ENCODE results near the gene ARIH2. TPM values are rescaled to one million over a fixed set of nuclear protein-coding genes. Genes with fewer than 3 reads are reported as not detected.

Gene ARIH2
- total RNA-seq, 1 donor from 2014 or later = 112 TPM

DNA sequence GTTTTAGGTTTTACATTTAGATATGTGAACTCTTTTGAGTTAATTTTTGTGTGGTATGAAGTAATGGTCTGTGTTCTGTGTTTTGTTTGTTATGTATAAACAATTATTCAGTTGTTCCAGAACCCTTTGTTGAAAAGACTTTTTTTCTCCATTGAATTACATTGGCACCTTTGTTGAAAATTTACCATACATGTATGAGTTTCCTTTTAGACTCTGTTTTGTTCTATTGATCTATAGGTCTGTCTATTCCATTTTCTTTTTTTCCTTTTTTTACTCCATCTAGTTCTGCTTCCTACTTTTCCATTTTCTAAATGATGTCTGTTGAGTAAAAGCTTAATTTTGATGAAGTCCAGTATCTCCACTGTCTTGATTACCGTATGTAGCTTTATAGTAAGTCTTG, 31.4 kb downstream of the ARIH2 start:
- Mint-ChIP-seq H3K27me3 (no peaks in the 10 kb centered on the region), H3K4me3 (no peak overlapping the region), H3K4me1 (peaks cover 10% of the 10 kb centered on the region), H3K27ac (no peak overlapping the region), H3K9me3 (no peaks in the 10 kb centered on the region), H3K36me3 (ENCODE audit: low read depth) (peaks cover 31% of the 10 kb centered on the region)
- TF ChIP-seq, protein P1, sequence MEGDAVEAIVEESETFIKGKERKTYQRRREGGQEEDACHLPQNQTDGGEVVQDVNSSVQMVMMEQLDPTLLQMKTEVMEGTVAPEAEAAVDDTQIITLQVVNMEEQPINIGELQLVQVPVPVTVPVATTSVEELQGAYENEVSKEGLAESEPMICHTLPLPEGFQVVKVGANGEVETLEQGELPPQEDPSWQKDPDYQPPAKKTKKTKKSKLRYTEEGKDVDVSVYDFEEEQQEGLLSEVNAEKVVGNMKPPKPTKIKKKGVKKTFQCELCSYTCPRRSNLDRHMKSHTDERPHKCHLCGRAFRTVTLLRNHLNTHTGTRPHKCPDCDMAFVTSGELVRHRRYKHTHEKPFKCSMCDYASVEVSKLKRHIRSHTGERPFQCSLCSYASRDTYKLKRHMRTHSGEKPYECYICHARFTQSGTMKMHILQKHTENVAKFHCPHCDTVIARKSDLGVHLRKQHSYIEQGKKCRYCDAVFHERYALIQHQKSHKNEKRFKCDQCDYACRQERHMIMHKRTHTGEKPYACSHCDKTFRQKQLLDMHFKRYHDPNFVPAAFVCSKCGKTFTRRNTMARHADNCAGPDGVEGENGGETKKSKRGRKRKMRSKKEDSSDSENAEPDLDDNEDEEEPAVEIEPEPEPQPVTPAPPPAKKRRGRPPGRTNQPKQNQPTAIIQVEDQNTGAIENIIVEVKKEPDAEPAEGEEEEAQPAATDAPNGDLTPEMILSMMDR (IDR thresholded peaks at IDR 0.05) = no peak
- ATAC-seq (ENCODE audit: low read depth) = no peak
- no peak for DNase-seq
- POLR2A ChIA-PET = no interaction called here
- intact Hi-C loops (cut with micrococcal nuclease) = no loop called here
- CTCF ChIA-PET = no interaction called here

- CTCF ChIA-PET = interaction anchor here (1.0 to 1.1 kb wide), 2 partner anchors 214 to 216 kb away, joined by 4 to 5 read pairs; no protein-coding TSS in a partner anchor
- Mint-ChIP-seq H3K36me3 (ENCODE audit: low read depth) (peaks cover 30% of the 10 kb centered on the region), H3K4me3 (no peak overlapping the region), H3K27ac (no peak overlapping the region), H3K27me3 (no peaks in the 10 kb centered on the region), H3K4me1 (no peaks in the 10 kb centered on the region), H3K9me3 (no peaks in the 10 kb centered on the region)
- no peak for DNase-seq
- TF ChIP-seq, protein P1 (IDR thresholded peaks at IDR 0.05) = no peak
- POLR2A ChIA-PET = interaction anchor here (0.6 to 0.7 kb wide), 2 partner anchors 213 to 286 kb away, joined by 3 read pairs; no protein-coding TSS in a partner anchor
- intact Hi-C loops (cut with micrococcal nuclease) = loop anchor here (1.0 kb wide), 1 partner anchor 214 kb away; no protein-coding TSS in a partner anchor
- ATAC-seq (ENCODE audit: low read depth) = no peak
Measured at GRCh38 chr3:48951764-48952163, 33.1 kb downstream of the ARIH2 start.

- no peak overlapping the region for H3K4me3 Mint-ChIP-seq
- H3K36me3 Mint-ChIP-seq (ENCODE audit: low read depth) = peaks cover 35% of the 10 kb centered on the region
- ATAC-seq (ENCODE audit: low read depth) = peak; percentile 31
- ChIA-PET POLR2A (interaction anchor here (0.6 kb wide), 1 partner anchor 143 kb away, joined by 6 read pairs; no protein-coding TSS in a partner anchor), CTCF (interaction anchor here (1.0 to 1.1 kb wide), 2 partner anchors 215 to 217 kb away, joined by 4 to 5 read pairs; no protein-coding TSS in a partner anchor)
- DNase-seq = no peak
- H3K9me3 Mint-ChIP-seq = no peaks in the 10 kb centered on the region
- TF ChIP-seq, protein P1 (IDR thresholded peaks at IDR 0.05) = no peak
- no peaks in the 10 kb centered on the region for H3K4me1 Mint-ChIP-seq
- intact Hi-C loops (cut with micrococcal nuclease) = loop anchor here (1.0 kb wide), 1 partner anchor 215 kb away; no protein-coding TSS in a partner anchor
- no peaks in the 10 kb centered on the region for H3K27me3 Mint-ChIP-seq
- no peak overlapping the region for H3K27ac Mint-ChIP-seq
Measured at GRCh38 chr3:48952510-48953118, 34.0 kb downstream of the ARIH2 start.

DNA sequence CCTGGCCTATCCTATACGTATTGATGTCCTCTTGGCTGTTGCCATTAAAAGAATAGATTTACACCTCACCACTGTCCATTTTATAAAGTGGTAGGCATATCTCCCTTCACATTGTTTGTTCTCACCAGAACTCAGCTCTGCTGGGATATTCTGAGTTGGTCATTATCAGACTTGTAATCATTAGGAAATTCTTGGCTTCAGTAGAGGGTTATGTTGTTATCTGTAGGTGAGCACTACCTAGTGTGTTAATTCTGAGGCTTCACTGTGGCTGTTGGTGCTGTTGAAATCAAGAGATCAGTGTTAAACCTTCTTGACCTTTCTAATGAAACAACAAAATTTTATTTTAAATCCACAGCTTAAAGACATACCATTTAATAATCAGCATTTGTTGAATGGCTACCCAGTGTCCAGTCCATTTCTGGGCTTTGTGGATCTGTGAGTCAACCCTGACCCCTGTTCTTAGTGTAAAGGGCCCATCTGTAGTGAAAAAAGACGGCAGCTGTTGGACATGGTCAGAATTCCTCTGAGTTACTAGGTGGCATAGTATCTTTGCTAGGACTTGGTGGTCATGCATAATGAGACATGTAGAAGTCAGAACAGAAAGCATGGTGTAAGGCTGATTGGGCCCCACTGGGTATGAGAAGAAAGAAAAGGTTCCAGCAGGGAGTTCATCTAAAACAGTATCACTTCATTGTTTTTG, 38.5 kb downstream of the ARIH2 start:
- Mint-ChIP-seq H3K9me3 (no peaks in the 10 kb centered on the region), H3K27me3 (no peaks in the 10 kb centered on the region), H3K36me3 (ENCODE audit: low read depth) (peaks cover 48% of the 10 kb centered on the region), H3K27ac (no peak overlapping the region), H3K4me1 (peaks cover 6% of the 10 kb centered on the region), H3K4me3 (no peak overlapping the region)
- TF ChIP-seq, protein P1 (IDR thresholded peaks at IDR 0.05) = no peak
- ChIA-PET CTCF (no interaction called here), POLR2A (interaction anchor here (1.2 kb wide), 1 partner anchor 785 kb away, joined by 3 read pairs; no protein-coding TSS in a partner anchor)
- intact Hi-C loops (cut with micrococcal nuclease) = no loop called here
- no peak for ATAC-seq (ENCODE audit: low read depth)
- no peak for DNase-seq

DNA sequence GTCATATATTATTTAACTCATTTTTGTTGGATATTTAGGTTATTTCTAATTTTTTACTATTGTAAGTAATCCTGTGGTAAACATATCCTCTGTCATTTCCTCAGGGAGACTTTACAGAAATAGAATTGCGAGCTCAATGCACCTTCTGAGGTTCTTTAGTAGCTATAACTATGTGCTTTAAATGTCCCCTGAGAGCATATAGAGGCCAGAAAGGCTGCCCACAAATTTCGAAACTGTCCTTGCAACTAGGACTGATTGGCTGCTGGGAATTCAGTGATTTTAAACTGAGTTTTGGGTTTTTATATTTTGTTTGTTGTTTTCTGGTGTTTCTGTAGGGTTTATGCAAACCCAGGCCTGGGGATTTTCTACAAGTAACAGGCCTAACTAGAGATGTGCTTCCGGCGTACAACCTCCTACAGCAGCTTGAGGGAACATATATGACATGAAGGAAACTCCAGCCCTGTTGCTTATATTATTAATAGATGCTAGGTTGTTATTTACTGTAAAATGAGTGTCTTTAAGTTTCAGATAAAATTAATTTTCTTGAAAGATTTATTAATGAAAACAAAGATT, 42.3 kb downstream of the ARIH2 start:
- no peak for ATAC-seq (ENCODE audit: low read depth)
- intact Hi-C loops (cut with micrococcal nuclease) = no loop called here
- DNase-seq = no peak
- Mint-ChIP-seq H3K36me3 (ENCODE audit: low read depth) (peaks cover 55% of the 10 kb centered on the region), H3K27ac (peak overlapping the region; percentile 56), H3K9me3 (no peaks in the 10 kb centered on the region), H3K4me1 (peaks cover 6% of the 10 kb centered on the region), H3K27me3 (no peaks in the 10 kb centered on the region), H3K4me3 (no peak overlapping the region)
- TF ChIP-seq, protein P1 (IDR thresholded peaks at IDR 0.05) = no peak
- POLR2A ChIA-PET = no interaction called here
- CTCF ChIA-PET = no interaction called here

All from activated B cell treated with CpG ODN at 0.5 μM for 24 hours (primary cell).